IPS-NIHi7 (cell line): ENCODE measurements around the gene TCL1A.

Experiments used
- DNase-seq: peaks from one replicate; pipeline ENCODE4 v3.0.0; 2012; ENCODE audit warnings: mixed read lengths; ENCODE audit errors: extremely low spot score

TCL1A gene

GRCh38 chr14:95677179-95677835 is 36.6 kb downstream of the TCL1A start:
- no peak for DNase-seq

- DNase-seq, result no peak
Measured at GRCh38 chr14:95675486-95675885, 38.4 kb downstream of the TCL1A start.

- DNase-seq, result no peak
Measured at GRCh38 chr14:95674613-95675012, 39.3 kb downstream of the TCL1A start.

- no peak for DNase-seq
Measured at GRCh38 chr14:95668235-95668772, 45.6 kb downstream of the TCL1A start.

- no peak for DNase-seq
Measured at GRCh38 chr14:95667249-95667693, 46.7 kb downstream of the TCL1A start.

GRCh38 chr14:95666450-95666849 is 47.5 kb downstream of the TCL1A start:
- no peak for DNase-seq

GRCh38 chr14:95665530-95665929 is 48.4 kb downstream of the TCL1A start:
- peak; percentile 46 for DNase-seq

- DNase-seq, result no peak
Measured at GRCh38 chr14:95664546-95664945, 49.4 kb downstream of the TCL1A start.

- DNase-seq, result no peak
Measured at GRCh38 chr14:95664066-95664465, 49.9 kb downstream of the TCL1A start.

- DNase-seq, result no peak
Measured at GRCh38 chr14:95663226-95663797, 50.6 kb downstream of the TCL1A start.

GRCh38 chr14:95662376-95663186 is 51.3 kb downstream of the TCL1A start:
- no peak for DNase-seq

- DNase-seq, result no peak
Measured at GRCh38 chr14:95660651-95661515, 53.0 kb downstream of the TCL1A start.

GRCh38 chr14:95659990-95660385 is 53.9 kb downstream of the TCL1A start:
- no peak for DNase-seq
